Transverse colon (tissue), 4 donors: ENCODE measurements around the gene ZNF669. TPM values are rescaled to one million over a fixed set of nuclear protein-coding genes. Genes with fewer than 3 reads are reported as not detected.

Experiments
- DNase-seq: peaks from one replicate; pipeline ENCODE4 v3.0.0-alpha.2; 2019
- H3K27ac ChIP-seq, 4 donors: fragments of 200-600 bp; sonication (generic); 2 replicates each; pipeline ENCODE4 v1.5.1; 2016 to 2018; ENCODE audit warnings: inconsistent platforms in 4 of 4
- H3K27me3 ChIP-seq: fragments of 200-600 bp; sonication (generic); 2 replicates; pipeline ENCODE4 v1.5.1; 2017; ENCODE audit warnings: inconsistent platforms
- H3K36me3 ChIP-seq, 4 donors: fragments of 200-600 bp; sonication (generic); 2 replicates each; pipeline ENCODE4 v1.5.1; 2017 to 2019; ENCODE audit warnings: inconsistent platforms in 4 of 4
- H3K4me1 ChIP-seq, 4 donors: fragments of 200-600 bp; sonication (generic); 2 replicates each; pipeline ENCODE4 v1.5.1; 2017 to 2020; ENCODE audit warnings: inconsistent platforms in 4 of 4
- H3K4me3 ChIP-seq, 4 donors: fragments of 200-600 bp; sonication (generic); 1 replicate in 1 of 4; 2 replicates in 3 of 4; pipeline versions ENCODE4 v1.5.1 to v1.6.1; 2017 to 2019; ENCODE audit warnings: inconsistent platforms in 4 of 4
- H3K9me3 ChIP-seq, 2 donors: fragments of 200-600 bp; sonication (generic); 2 replicates each; pipeline ENCODE4 v1.5.1; 2017 to 2019; ENCODE audit warnings: inconsistent platforms in 2 of 2
- CTCF ChIP-seq, 5 experiments: fragments of 200-600 bp in 3 of 5; fragments of 450-650 bp in 2 of 5; sonication (generic) in 3 of 5; IDR thresholded peaks; 1 replicate in 2 of 5; 2 replicates in 3 of 5; pipeline ENCODE4 v1.5.1; 2016 to 2017; ENCODE audit warnings: antibody characterized with exemption in 5 of 5, inconsistent platforms in 3 of 5, mild to moderate bottlenecking in 2 of 5, moderate library complexity in 1 of 5
- EP300 ChIP-seq: sonication (generic); formaldehyde crosslinking; IDR thresholded peaks from one replicate; pipeline ENCODE4 v1.6.1; 2017; ENCODE audit warnings: antibody characterized with exemption, low read depth
- POLR2A ChIP-seq: fragments of 450-650 bp; IDR thresholded peaks from one replicate; pipeline ENCODE4 v1.6.1; 2016; ENCODE audit warnings: antibody characterized with exemption, mild to moderate bottlenecking, moderate library complexity
- POLR2AphosphoS5 ChIP-seq, 3 donors: sonication (generic); formaldehyde crosslinking; IDR thresholded peaks; one replicate each; pipeline ENCODE4 v1.6.1; 2016; ENCODE audit warnings: antibody characterized with exemption in 3 of 3
- WGBS, 2 donors: methylation state at CpG; one replicate each; pipeline ENCODE4 v1.1.5; 2018; ENCODE audit warnings: low coverage in 1 of 2; 5-methylcytosine and 5-hydroxymethylcytosine counted together
- in situ Hi-C, 4 donors: fragments of 200-750 bp; cut with MboI; loops; one replicate each; pipeline versions ENCODE4 v1.15.0 to v1.15.1; 2017; ENCODE audit warnings: low sequenced_read_pairs in 3 of 4, low pct_ligation_motif_present in 1 of 4, low pct_unique_long_range_greater_than_20kb in 1 of 4
- intact Hi-C: fragments of 100-400 bp; cut with DNase I; formaldehyde crosslinking; loops from one replicate; pipeline ENCODE4 v1.15.1; 2023; ENCODE audit warnings: low total_unique reads
- total RNA-seq, 4 donors: library from RNA; depleted of rRNA; stranded (reverse); fragments of >200 nt; gene quantifications; one replicate each; pipeline ENCODE4 v1.1.0, GENCODE V29; 2016

Gene ZNF669
- total RNA-seq, 4 donors from 2014 or later, result 2.4 to 26.2 (median 4.9) TPM

- intact Hi-C loops (no loop called here), in situ Hi-C loops (no loop called here)
- no peak overlapping the region for H3K4me3 ChIP-seq
- no peak for DNase-seq
- no peak overlapping the region for H3K27ac ChIP-seq
- WGBS, 2 donors, result 93% methylated on average over 21 of the region's 22 CpGs; no CpG with 5 or more reads in 1 of the 2 donors
- no peaks in the 10 kb centered on the region for H3K9me3 ChIP-seq
- H3K27me3 ChIP-seq, result no peaks in the 10 kb centered on the region
- H3K4me1 ChIP-seq, result no peaks in the 10 kb centered on the region
- H3K36me3 ChIP-seq, result no peaks in the 10 kb centered on the region
- no peak for TF ChIP-seq POLR2AphosphoS5 (IDR thresholded peaks at IDR 0.05)
- TF ChIP-seq EP300, result no peak
- no peak for TF ChIP-seq POLR2A
- TF ChIP-seq CTCF (IDR thresholded peaks at IDR 0.05), result no peak
Measured at GRCh38 chr1:247119600-247120407, 15.6 kb upstream of the ZNF669 start.

GRCh38 chr1:247118946-247119446, 14.8 kb upstream of the ZNF669 start:
- no peak for DNase-seq
- H3K27me3 ChIP-seq, result no peaks in the 10 kb centered on the region
- 75% methylated on average over 8 of the region's 11 CpGs; no CpG with 5 or more reads in 1 of the 2 donors for WGBS, 2 donors
- TF ChIP-seq POLR2AphosphoS5 (IDR thresholded peaks at IDR 0.05) (no peak), POLR2A (no peak), CTCF (IDR thresholded peaks at IDR 0.05) (no peak), EP300 (no peak)
- in situ Hi-C loops (no loop called here), intact Hi-C loops (no loop called here)
- H3K4me3 ChIP-seq, result no peak overlapping the region
- H3K9me3 ChIP-seq, result no peaks in the 10 kb centered on the region
- no peaks in the 10 kb centered on the region for H3K36me3 ChIP-seq
- H3K4me1 ChIP-seq, result no peaks in the 10 kb centered on the region
- no peak overlapping the region for H3K27ac ChIP-seq

GRCh38 chr1:247115545-247115944, 11.4 kb upstream of the ZNF669 start:
- Histone ChIP-seq H3K27ac (no peak overlapping the region), H3K36me3 (no peaks in the 10 kb centered on the region), H3K4me3 (no peak overlapping the region), H3K27me3 (no peaks in the 10 kb centered on the region), H3K4me1 (peaks cover 0 to 10% (median 6%) of the 10 kb centered on the region in 4 donors), H3K9me3 (no peaks in the 10 kb centered on the region)
- intact Hi-C loops, result no loop called here
- in situ Hi-C loops, result no loop called here
- no peak for DNase-seq
- 99% methylated on average over 9 of the region's 12 CpGs; no CpG with 5 or more reads in 1 of the 2 donors for WGBS, 2 donors
- TF ChIP-seq EP300 (no peak), POLR2AphosphoS5 (IDR thresholded peaks at IDR 0.05) (no peak), POLR2A (no peak), CTCF (IDR thresholded peaks at IDR 0.05) (no peak)

GRCh38 chr1:247115141-247115510, 11.0 kb upstream of the ZNF669 start:
- Histone ChIP-seq H3K9me3 (no peaks in the 10 kb centered on the region), H3K27ac (no peak overlapping the region), H3K4me3 (no peak overlapping the region), H3K27me3 (no peaks in the 10 kb centered on the region), H3K4me1 (peaks cover 0 to 14% (median 6%) of the 10 kb centered on the region in 4 donors), H3K36me3 (no peaks in the 10 kb centered on the region)
- no peak for DNase-seq
- intact Hi-C loops (no loop called here), in situ Hi-C loops (no loop called here)
- 67 to 80% methylated on average over 1 to 7 of the region's 7 CpGs for WGBS, 2 donors
- TF ChIP-seq POLR2A, result no peak
- TF ChIP-seq EP300, result no peak
- no peak for TF ChIP-seq POLR2AphosphoS5 (IDR thresholded peaks at IDR 0.05)
- TF ChIP-seq CTCF (IDR thresholded peaks at IDR 0.05), result no peak
